Measurements from ENCODE around the gene SERPING1. TPM values are rescaled to one million over a fixed set of nuclear protein-coding genes. Genes with fewer than 3 reads are reported as not detected.
"Not testable (repeated sequence)": the region's sequence is repeated elsewhere in the genome, so short reads cannot be mapped to it uniquely, and the experiment has no call there.

The SERPING1 gene
- total RNA-seq, 1 donor from 2014 or later, result not detected

DNA sequence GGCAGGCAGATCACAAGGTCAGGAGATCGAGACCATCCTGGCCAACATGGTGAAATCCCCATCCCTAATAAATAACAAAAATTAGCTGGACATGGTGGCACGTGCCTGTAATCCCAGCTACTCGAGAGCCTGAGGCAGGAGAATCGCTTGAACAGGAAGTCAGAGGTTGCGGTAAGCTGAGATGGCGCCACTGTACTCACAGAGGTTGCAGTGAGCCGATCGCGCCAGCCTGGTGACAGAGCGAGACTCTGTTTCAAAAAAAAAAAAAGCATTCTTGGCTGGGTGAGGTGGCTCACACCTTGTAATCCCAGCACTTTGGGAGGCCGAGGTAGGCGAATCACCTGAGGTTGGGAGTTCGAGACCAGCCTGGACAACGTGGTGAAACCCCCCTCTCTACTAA, 54.7 kb downstream of the SERPING1 start:
- Mint-ChIP-seq H3K4me3 (peak overlapping the region; percentile 55), H3K4me1 (ENCODE audit: low read depth) (peaks cover 36% of the 10 kb centered on the region), H3K27me3 (ENCODE audit: insufficient read depth) (peaks cover 13% of the 10 kb centered on the region)
- H3K27ac Mint-ChIP-seq; intact Hi-C loops (cut with micrococcal nuclease); H3K36me3 Mint-ChIP-seq (ENCODE audit: low read depth); H3K9me3 Mint-ChIP-seq; DNase-seq (ENCODE audit: low spot score): not testable (repeated sequence)

DNA sequence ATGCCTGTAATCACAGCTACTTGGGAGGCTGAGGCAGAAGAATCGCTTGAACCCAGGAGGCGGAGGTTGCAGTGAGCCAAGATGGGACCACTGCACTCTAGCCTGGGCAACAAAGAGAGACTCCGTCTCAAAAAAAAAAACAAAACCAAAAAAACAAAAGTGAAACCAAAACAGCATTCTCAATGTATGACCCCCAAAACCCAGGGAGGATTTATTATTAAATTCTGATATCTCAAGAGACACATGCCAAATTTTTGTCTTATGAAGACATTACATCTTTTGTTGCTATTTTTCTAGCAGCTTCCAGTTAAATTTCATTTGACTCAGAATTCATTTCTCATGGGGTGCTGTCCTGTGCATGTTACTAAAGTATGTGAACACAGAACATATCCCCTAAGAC, 55.2 kb downstream of the SERPING1 start:
- intact Hi-C loops (cut with micrococcal nuclease), result no loop called here
- peaks cover 32% of the 10 kb centered on the region for H3K4me1 Mint-ChIP-seq (ENCODE audit: low read depth)

DNA sequence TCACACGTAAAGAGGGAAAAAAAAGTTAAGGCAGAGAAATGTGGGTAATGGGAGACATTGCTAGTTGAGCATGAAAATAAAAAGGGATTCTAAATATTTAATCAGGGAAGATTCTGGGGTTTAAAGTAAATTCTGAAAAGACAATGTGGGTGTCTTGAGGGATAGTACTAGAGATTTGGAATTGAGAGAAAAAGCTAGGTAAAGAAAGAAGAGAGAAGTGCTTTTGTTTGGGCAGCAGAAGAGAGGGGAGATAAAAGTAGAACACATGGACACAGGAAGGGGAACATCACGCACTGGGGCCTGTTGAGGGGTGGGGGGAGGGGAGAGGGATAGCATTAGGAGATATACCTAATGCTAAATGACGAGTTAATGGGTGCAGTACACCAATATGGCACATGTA, 55.7 kb downstream of the SERPING1 start:
- Mint-ChIP-seq H3K4me3 (no peak overlapping the region), H3K27me3 (ENCODE audit: insufficient read depth) (peaks cover 4% of the 10 kb centered on the region), H3K27ac (no peak overlapping the region), H3K36me3 (ENCODE audit: low read depth) (peaks cover 3% of the 10 kb centered on the region), H3K4me1 (ENCODE audit: low read depth) (peaks cover 29% of the 10 kb centered on the region), H3K9me3 (no peaks in the 10 kb centered on the region)
- DNase-seq (ENCODE audit: low spot score), result no peak
- intact Hi-C loops (cut with micrococcal nuclease), result no loop called here

More for the DNA sequence above, 55.2 kb downstream of the SERPING1 start:
- no peak for DNase-seq (ENCODE audit: low spot score)
- Mint-ChIP-seq H3K4me3 (peak overlapping the region; percentile 55), H3K9me3 (no peaks in the 10 kb centered on the region), H3K36me3 (ENCODE audit: low read depth) (peaks cover 2% of the 10 kb centered on the region), H3K27ac (no peak overlapping the region), H3K27me3 (ENCODE audit: insufficient read depth) (peaks cover 9% of the 10 kb centered on the region)

DNA sequence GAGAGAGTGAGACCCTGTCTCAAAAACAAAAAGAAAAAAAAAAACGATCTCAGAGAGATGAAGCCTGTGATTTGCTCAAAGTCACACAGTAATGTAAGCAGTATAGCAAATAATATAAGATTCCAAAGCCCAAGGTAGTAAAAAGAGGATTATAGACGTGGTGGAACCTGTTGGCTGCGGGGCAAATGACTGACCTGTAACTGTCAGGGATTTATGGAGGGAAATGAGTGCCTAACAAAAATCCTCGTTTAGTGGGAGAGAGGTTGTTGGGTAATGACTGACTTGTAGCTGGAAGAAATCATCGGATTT, 59.4 kb downstream of the SERPING1 start:
- peaks cover 19% of the 10 kb centered on the region for H3K36me3 Mint-ChIP-seq (ENCODE audit: low read depth)
- peaks cover 18% of the 10 kb centered on the region for H3K4me1 Mint-ChIP-seq (ENCODE audit: low read depth)
- H3K27ac Mint-ChIP-seq, result peak overlapping the region; percentile 49
- H3K9me3 Mint-ChIP-seq, result no peaks in the 10 kb centered on the region
- no peak for DNase-seq (ENCODE audit: low spot score)
- no peaks in the 10 kb centered on the region for H3K27me3 Mint-ChIP-seq (ENCODE audit: insufficient read depth)
- H3K4me3 Mint-ChIP-seq, result peak overlapping the region; percentile 96
- intact Hi-C loops (cut with micrococcal nuclease), result loop anchor here (1.0 to 5.0 kb wide), 10 partner anchors 8 to 921 kb away; partner anchors contain the start of genes MED19, SELENOH, TIMM10 and TMX2

DNA sequence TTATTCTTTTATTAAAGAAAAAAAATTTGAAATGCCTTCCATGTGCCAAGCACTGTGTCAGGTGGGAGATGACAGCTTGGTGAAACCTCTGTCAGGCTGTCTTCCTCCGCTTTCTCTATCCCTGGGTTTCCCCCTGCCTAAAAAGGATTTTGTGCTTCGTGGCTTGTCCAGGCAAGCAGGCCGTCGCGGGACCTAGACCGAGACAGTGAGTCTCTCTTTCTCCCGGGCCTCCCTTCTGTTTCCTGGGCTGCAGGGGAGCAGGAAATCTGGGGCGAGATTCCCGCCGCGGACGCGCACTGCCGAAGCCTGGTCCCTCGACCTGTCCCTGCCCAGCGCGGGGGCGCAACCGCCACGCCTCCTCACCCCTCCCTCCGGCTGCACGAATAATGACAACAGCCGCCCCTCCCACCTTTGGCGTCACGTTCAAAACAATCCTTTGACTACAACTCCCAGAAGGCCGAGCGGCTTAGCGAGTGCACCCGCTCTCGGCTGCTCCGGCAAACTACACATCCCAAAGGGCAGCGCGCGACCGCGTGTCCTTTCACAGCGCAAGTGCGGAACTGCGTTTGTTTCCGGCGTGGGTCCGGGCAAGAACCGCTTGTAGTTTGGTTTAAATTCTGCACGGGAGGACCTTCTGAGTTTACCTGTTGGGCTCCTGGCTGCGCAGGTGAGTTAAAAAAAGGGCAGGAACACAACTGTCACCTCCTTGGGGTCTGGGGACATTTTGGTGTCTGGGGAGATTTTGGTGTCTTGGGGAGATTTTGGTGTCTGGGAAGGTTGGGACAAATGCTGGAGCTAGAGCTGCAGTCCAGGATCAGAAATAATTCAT, 59.9 kb downstream of the SERPING1 start, which contains the start of gene CLP1:
Gene CLP1 (plus strand): TSS at position 569 of the 829 bp plus-strand sequence. CDS start 1,715 bp downstream, outside the sequence.
- no peaks in the 10 kb centered on the region for H3K27me3 Mint-ChIP-seq (ENCODE audit: insufficient read depth)
- peak; percentile 99 for DNase-seq (ENCODE audit: low spot score)
- intact Hi-C loops (cut with micrococcal nuclease), result loop anchor here (1.0 to 5.0 kb wide), 10 partner anchors 8 to 921 kb away; partner anchors contain the start of genes MED19, SELENOH, TIMM10 and TMX2
- peaks cover 22% of the 10 kb centered on the region for H3K36me3 Mint-ChIP-seq (ENCODE audit: low read depth)
- H3K9me3 Mint-ChIP-seq, result no peaks in the 10 kb centered on the region
- H3K4me3 Mint-ChIP-seq, result peak within 1 kb of the TSS; percentile 96
- H3K4me1 Mint-ChIP-seq (ENCODE audit: low read depth), result peaks cover 18% of the 10 kb centered on the region
- peak within 1 kb of the TSS; percentile 95 for H3K27ac Mint-ChIP-seq

DNA sequence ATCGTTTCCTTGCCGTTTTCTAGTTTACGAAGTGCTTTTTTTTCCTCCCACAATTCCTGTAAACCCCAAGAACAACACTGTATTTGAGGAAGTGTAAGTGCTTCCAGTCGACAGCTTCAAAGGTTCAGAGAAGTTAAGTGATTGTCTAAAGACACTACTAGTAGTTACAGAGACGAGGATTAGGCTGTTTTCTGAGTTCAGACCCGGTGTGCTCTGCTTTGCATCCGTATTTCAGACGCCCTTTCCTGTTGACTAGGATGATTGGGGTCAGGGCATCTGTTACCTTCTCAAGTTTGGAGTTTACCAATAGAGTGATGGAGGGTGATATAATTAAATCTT, 60.5 kb downstream of the SERPING1 start:
- Mint-ChIP-seq H3K27ac (peak overlapping the region; percentile 95), H3K27me3 (ENCODE audit: insufficient read depth) (no peaks in the 10 kb centered on the region), H3K4me3 (peak overlapping the region; percentile 96), H3K36me3 (ENCODE audit: low read depth) (peaks cover 25% of the 10 kb centered on the region), H3K4me1 (ENCODE audit: low read depth) (peaks cover 18% of the 10 kb centered on the region), H3K9me3 (no peaks in the 10 kb centered on the region)
- intact Hi-C loops (cut with micrococcal nuclease), result loop anchor here (5.0 kb wide), 2 partner anchors 144 to 336 kb away; partner anchors contain the start of gene TNKS1BP1
- DNase-seq (ENCODE audit: low spot score), result no peak

DNA sequence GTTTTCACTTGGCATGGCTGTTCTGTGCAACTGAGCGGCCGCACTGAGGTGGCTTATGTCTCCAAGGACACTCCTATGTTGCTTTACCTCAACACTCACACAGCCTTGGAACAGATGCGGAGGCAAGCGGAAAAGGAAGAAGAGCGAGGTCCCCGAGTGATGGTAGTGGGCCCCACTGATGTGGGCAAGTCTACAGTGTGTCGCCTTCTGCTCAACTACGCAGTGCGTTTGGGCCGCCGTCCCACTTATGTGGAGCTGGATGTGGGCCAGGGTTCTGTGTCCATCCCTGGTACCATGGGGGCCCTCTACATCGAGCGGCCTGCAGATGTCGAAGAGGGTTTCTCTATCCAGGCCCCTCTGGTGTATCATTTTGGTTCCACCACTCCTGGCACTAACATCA, 62.2 kb downstream of the SERPING1 start:
- H3K4me3 Mint-ChIP-seq, result peak overlapping the region; percentile 39
- H3K36me3 Mint-ChIP-seq (ENCODE audit: low read depth), result peaks cover 25% of the 10 kb centered on the region
- no peaks in the 10 kb centered on the region for H3K27me3 Mint-ChIP-seq (ENCODE audit: insufficient read depth)
- DNase-seq (ENCODE audit: low spot score), result no peak
- H3K27ac Mint-ChIP-seq, result no peak overlapping the region
- intact Hi-C loops (cut with micrococcal nuclease), result loop anchor here (5.0 to 10.0 kb wide), 4 partner anchors 143 to 1955 kb away; partner anchors contain the start of genes FAM111A, OSBP and TNKS1BP1
- H3K9me3 Mint-ChIP-seq, result no peaks in the 10 kb centered on the region
- peaks cover 18% of the 10 kb centered on the region for H3K4me1 Mint-ChIP-seq (ENCODE audit: low read depth)

DNA sequence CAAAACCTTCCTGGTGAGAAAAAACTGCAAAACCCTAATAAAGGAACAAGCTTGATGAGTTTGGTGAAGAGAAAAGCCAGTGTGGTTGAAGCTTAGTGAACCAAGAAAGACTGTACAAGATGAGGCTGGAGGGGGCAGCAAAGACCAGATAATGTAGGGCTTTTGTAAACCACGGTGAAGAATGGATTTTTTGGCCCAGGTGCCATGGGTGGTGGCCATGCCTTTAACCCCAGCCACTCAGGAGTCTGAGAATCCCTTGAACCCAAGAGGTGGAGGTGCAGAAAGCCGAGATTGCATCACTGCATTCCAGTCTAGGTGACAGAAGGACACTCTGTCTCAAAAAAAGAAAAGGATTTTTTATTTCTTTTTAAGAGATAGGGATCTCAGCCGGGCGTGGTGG, 65.4 kb downstream of the SERPING1 start:
- Mint-ChIP-seq H3K27ac (no peak overlapping the region), H3K36me3 (ENCODE audit: low read depth) (peaks cover 22% of the 10 kb centered on the region), H3K27me3 (ENCODE audit: insufficient read depth) (no peaks in the 10 kb centered on the region), H3K4me1 (ENCODE audit: low read depth) (peaks cover 20% of the 10 kb centered on the region), H3K9me3 (no peaks in the 10 kb centered on the region), H3K4me3 (no peak overlapping the region)
- intact Hi-C loops (cut with micrococcal nuclease), result loop anchor here (10.0 kb wide), 2 partner anchors 1482 to 1952 kb away; partner anchors contain the start of genes FAM111A and OSBP
- no peak for DNase-seq (ENCODE audit: low spot score)

DNA sequence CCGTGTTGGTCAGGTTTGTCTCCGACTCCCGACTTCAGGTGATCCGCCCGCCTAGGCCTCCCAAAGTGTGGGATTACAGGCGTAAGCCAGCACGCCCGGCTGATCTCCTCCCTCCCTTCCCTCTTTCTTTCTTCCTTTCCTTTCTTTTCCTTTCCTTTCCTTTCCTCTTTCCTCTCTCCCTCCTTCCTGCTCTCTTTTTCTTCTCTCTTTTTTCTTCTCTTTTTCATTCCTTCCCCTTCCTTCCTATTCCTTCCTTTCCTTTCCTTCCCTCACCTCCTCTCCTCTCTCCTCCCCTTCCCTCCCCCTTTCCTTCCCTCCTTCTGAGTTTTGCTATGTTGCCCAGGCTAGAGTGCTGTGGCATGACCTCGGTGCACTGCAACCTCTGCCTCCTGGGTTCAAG, 66.5 kb downstream of the SERPING1 start:
- Mint-ChIP-seq H3K27me3 (ENCODE audit: insufficient read depth) (no peaks in the 10 kb centered on the region), H3K4me3 (no peak overlapping the region), H3K9me3 (no peaks in the 10 kb centered on the region), H3K4me1 (ENCODE audit: low read depth) (peaks cover 14% of the 10 kb centered on the region), H3K36me3 (ENCODE audit: low read depth) (peaks cover 21% of the 10 kb centered on the region), H3K27ac (no peak overlapping the region)
- DNase-seq (ENCODE audit: low spot score), result no peak
- intact Hi-C loops (cut with micrococcal nuclease), result loop anchor here (10.0 kb wide), 2 partner anchors 1481 to 1951 kb away; partner anchors contain the start of genes FAM111A and OSBP

Other genes with a start within 250 kb of the SERPING1 start
- gene PRG3, start 216.5 kb upstream of the SERPING1 start, total RNA-seq, result not detected in 2 replicates
- not detected in 2 replicates for gene PRG2, start 207.0 kb upstream of the SERPING1 start, total RNA-seq
- 181 and 184 TPM in 2 replicates for gene SLC43A3, start 170.6 kb upstream of the SERPING1 start, total RNA-seq
- 0.54 TPM in 1 of 2 replicates, not detected in the other for gene RTN4RL2, start 137.2 kb upstream of the SERPING1 start, total RNA-seq
- gene SLC43A1, start 82.0 kb upstream of the SERPING1 start, total RNA-seq, result 29.1 and 30.3 TPM in 2 replicates
- 98.2 and 99.6 TPM in 2 replicates for gene TIMM10, start 66.9 kb upstream of the SERPING1 start, total RNA-seq
- gene SMTNL1, start 60.1 kb upstream of the SERPING1 start, total RNA-seq, result not detected in 2 replicates
- 155 and 163 TPM in 2 replicates for gene UBE2L6, start 30.0 kb upstream of the SERPING1 start, total RNA-seq
- gene YPEL4, start 52.2 kb downstream of the SERPING1 start, total RNA-seq, result 0.26 and 0.39 TPM in 2 replicates
- 17.8 and 19.1 TPM in 2 replicates for gene CLP1, start 60.1 kb downstream of the SERPING1 start, total RNA-seq
- gene ZDHHC5, start 70.4 kb downstream of the SERPING1 start, total RNA-seq, result 78.4 and 79.1 TPM in 2 replicates
- 14.9 TPM in 2 replicates for gene MED19, start 114.5 kb downstream of the SERPING1 start, total RNA-seq
- gene TMX2, start 114.9 kb downstream of the SERPING1 start, total RNA-seq, result 95.9 and 96.8 TPM in 2 replicates
- gene SELENOH, start 143.8 kb downstream of the SERPING1 start, total RNA-seq, result 211 and 232 TPM in 2 replicates
- gene BTBD18, start 154.1 kb downstream of the SERPING1 start, total RNA-seq, result 0.07 TPM in 1 of 2 replicates, not detected in the other
- 6.4 and 9.9 TPM in 2 replicates for gene CTNND1, start 164.1 kb downstream of the SERPING1 start, total RNA-seq

All from activated T-helper 1 cell treated with anti-CD3 and anti-CD28 coated beads, Interleukin-12 subunit alpha, Interleukin-12 subunit beta, Interleukin-2, Interleukin-4 antibody, amounts not matched to agents 30 ng/mL and 10 ng/mL and 1 ng/mL, durations not matched to agents 14 hours and 24 hours and 36 hours (primary cell).